ENCODE measurements around the gene CDKL5. TPM values are rescaled to one million over a fixed set of nuclear protein-coding genes. Genes with fewer than 3 reads are reported as not detected.
"Not testable (repeated sequence)": the region's sequence is repeated elsewhere in the genome, so short reads cannot be mapped to it uniquely, and the experiment has no call there.

The CDKL5 gene
- total RNA-seq, 2 donors from 2014 or later = 2.9 to 3.6 TPM

- peaks cover 8% of the 10 kb centered on the region for H3K4me1 Mint-ChIP-seq
- no peak for DNase-seq
- ATAC-seq = no peak
- no peak overlapping the region for H3K4me3 Mint-ChIP-seq
- H3K27ac Mint-ChIP-seq = no peak overlapping the region
- H3K27me3 Mint-ChIP-seq = no peaks in the 10 kb centered on the region
- no peaks in the 10 kb centered on the region for H3K9me3 ChIP-seq (ENCODE audit: control insufficient read depth, low read length, poor library complexity, severe bottlenecking)
- H3K36me3 Mint-ChIP-seq (ENCODE audit: low read depth) = no peaks in the 10 kb centered on the region
Observed at GRCh38 chrX:18428006-18428405, 2.6 kb downstream of the CDKL5 start.

- not testable (repeated sequence) for DNase-seq; H3K4me1 Mint-ChIP-seq; H3K4me3 Mint-ChIP-seq; H3K9me3 ChIP-seq (ENCODE audit: control insufficient read depth, low read length, poor library complexity, severe bottlenecking); ATAC-seq; H3K27ac Mint-ChIP-seq; H3K36me3 Mint-ChIP-seq (ENCODE audit: low read depth); H3K27me3 Mint-ChIP-seq
Observed at GRCh38 chrX:18433288-18433687, 7.9 kb downstream of the CDKL5 start.

- no peak overlapping the region for H3K4me3 Mint-ChIP-seq
Observed at GRCh38 chrX:18434896-18435295, 9.5 kb downstream of the CDKL5 start.

GRCh38 chrX:18436017-18436416, 10.6 kb downstream of the CDKL5 start:
- no peaks in the 10 kb centered on the region for H3K27me3 Mint-ChIP-seq
- H3K9me3 ChIP-seq (ENCODE audit: control insufficient read depth, low read length, poor library complexity, severe bottlenecking) = no peaks in the 10 kb centered on the region
- no peak overlapping the region for H3K27ac Mint-ChIP-seq
- H3K4me3 Mint-ChIP-seq = no peak overlapping the region
- H3K36me3 Mint-ChIP-seq (ENCODE audit: low read depth) = no peaks in the 10 kb centered on the region
- peaks cover 4% of the 10 kb centered on the region for H3K4me1 Mint-ChIP-seq
- DNase-seq = no peak
- ATAC-seq = no peak

More at GRCh38 chrX:18434896-18435295, 9.5 kb downstream of the CDKL5 start:
- H3K9me3 ChIP-seq (ENCODE audit: control insufficient read depth, low read length, poor library complexity, severe bottlenecking) = no peaks in the 10 kb centered on the region
- Mint-ChIP-seq H3K4me1 (peaks cover 4% of the 10 kb centered on the region), H3K27me3 (no peaks in the 10 kb centered on the region), H3K36me3 (ENCODE audit: low read depth) (no peaks in the 10 kb centered on the region), H3K27ac (no peak overlapping the region)
- ATAC-seq (no peak), DNase-seq (no peak)

GRCh38 chrX:18440835-18441234, 15.4 kb downstream of the CDKL5 start:
- DNase-seq (no peak), ATAC-seq (no peak)
- no peaks in the 10 kb centered on the region for H3K9me3 ChIP-seq (ENCODE audit: control insufficient read depth, low read length, poor library complexity, severe bottlenecking)
- Mint-ChIP-seq H3K27ac (no peak overlapping the region), H3K36me3 (ENCODE audit: low read depth) (peaks cover 2% of the 10 kb centered on the region), H3K27me3 (no peaks in the 10 kb centered on the region), H3K4me1 (peaks cover 6% of the 10 kb centered on the region), H3K4me3 (no peak overlapping the region)

- H3K27me3 Mint-ChIP-seq = no peaks in the 10 kb centered on the region
- peaks cover 3% of the 10 kb centered on the region for H3K4me1 Mint-ChIP-seq
- H3K4me3 Mint-ChIP-seq = no peak overlapping the region
- DNase-seq (no peak), ATAC-seq (no peak)
- peaks cover 2% of the 10 kb centered on the region for H3K36me3 Mint-ChIP-seq (ENCODE audit: low read depth)
- no peaks in the 10 kb centered on the region for H3K9me3 ChIP-seq (ENCODE audit: control insufficient read depth, low read length, poor library complexity, severe bottlenecking)
- H3K27ac Mint-ChIP-seq = no peak overlapping the region
Observed at GRCh38 chrX:18441780-18442367, 16.5 kb downstream of the CDKL5 start.

- DNase-seq = no peak
- Mint-ChIP-seq H3K27me3 (no peaks in the 10 kb centered on the region), H3K4me3 (no peak overlapping the region), H3K4me1 (peaks cover 4% of the 10 kb centered on the region), H3K27ac (no peak overlapping the region), H3K36me3 (ENCODE audit: low read depth) (peaks cover 4% of the 10 kb centered on the region)
- ATAC-seq = no peak
- no peaks in the 10 kb centered on the region for H3K9me3 ChIP-seq (ENCODE audit: control insufficient read depth, low read length, poor library complexity, severe bottlenecking)
Observed at GRCh38 chrX:18448416-18448815, 23.0 kb downstream of the CDKL5 start.

GRCh38 chrX:18449236-18449635, 23.8 kb downstream of the CDKL5 start:
- H3K36me3 Mint-ChIP-seq (ENCODE audit: low read depth) = peaks cover 4% of the 10 kb centered on the region
- H3K4me1 Mint-ChIP-seq = peaks cover 4% of the 10 kb centered on the region
- no peaks in the 10 kb centered on the region for H3K27me3 Mint-ChIP-seq
- ATAC-seq (no peak), DNase-seq (no peak)
- no peak overlapping the region for H3K4me3 Mint-ChIP-seq
- no peak overlapping the region for H3K27ac Mint-ChIP-seq
- no peaks in the 10 kb centered on the region for H3K9me3 ChIP-seq (ENCODE audit: control insufficient read depth, low read length, poor library complexity, severe bottlenecking)

- Mint-ChIP-seq H3K4me1 (peaks cover 3% of the 10 kb centered on the region), H3K4me3 (no peak overlapping the region), H3K36me3 (ENCODE audit: low read depth) (no peaks in the 10 kb centered on the region), H3K27ac (no peak overlapping the region), H3K27me3 (no peaks in the 10 kb centered on the region)
- no peak for ATAC-seq
- H3K9me3 ChIP-seq (ENCODE audit: control insufficient read depth, low read length, poor library complexity, severe bottlenecking) = no peaks in the 10 kb centered on the region
- DNase-seq = no peak
Observed at GRCh38 chrX:18455384-18455783, 30.0 kb downstream of the CDKL5 start.

GRCh38 chrX:18457000-18457399, 31.6 kb downstream of the CDKL5 start:
- ATAC-seq (no peak), DNase-seq (no peak)
- Mint-ChIP-seq H3K36me3 (ENCODE audit: low read depth) (no peaks in the 10 kb centered on the region), H3K4me1 (peaks cover 5% of the 10 kb centered on the region), H3K4me3 (no peak overlapping the region), H3K27me3 (no peaks in the 10 kb centered on the region), H3K27ac (no peak overlapping the region)
- no peaks in the 10 kb centered on the region for H3K9me3 ChIP-seq (ENCODE audit: control insufficient read depth, low read length, poor library complexity, severe bottlenecking)

- H3K4me3 Mint-ChIP-seq = no peak overlapping the region
Observed at GRCh38 chrX:18461431-18461830, 36.0 kb downstream of the CDKL5 start.

GRCh38 chrX:18464499-18464898, 39.1 kb downstream of the CDKL5 start:
- Mint-ChIP-seq H3K27me3 (no peaks in the 10 kb centered on the region), H3K27ac (no peak overlapping the region), H3K4me3 (no peak overlapping the region), H3K36me3 (ENCODE audit: low read depth) (peaks cover 3% of the 10 kb centered on the region), H3K4me1 (peaks cover 3% of the 10 kb centered on the region)
- DNase-seq (no peak), ATAC-seq (no peak)
- H3K9me3 ChIP-seq (ENCODE audit: control insufficient read depth, low read length, poor library complexity, severe bottlenecking) = no peaks in the 10 kb centered on the region

More at GRCh38 chrX:18461431-18461830, 36.0 kb downstream of the CDKL5 start:
- no peak for DNase-seq
- H3K36me3 Mint-ChIP-seq (ENCODE audit: low read depth) = no peaks in the 10 kb centered on the region
- H3K9me3 ChIP-seq (ENCODE audit: control insufficient read depth, low read length, poor library complexity, severe bottlenecking) = no peaks in the 10 kb centered on the region
- H3K27ac Mint-ChIP-seq = no peak overlapping the region
- no peak for ATAC-seq
- H3K4me1 Mint-ChIP-seq = peaks cover 5% of the 10 kb centered on the region
- H3K27me3 Mint-ChIP-seq = no peaks in the 10 kb centered on the region

GRCh38 chrX:18465051-18465450, 39.6 kb downstream of the CDKL5 start:
- Mint-ChIP-seq H3K27me3 (no peaks in the 10 kb centered on the region), H3K27ac (no peak overlapping the region), H3K4me1 (peaks cover 3% of the 10 kb centered on the region), H3K4me3 (no peak overlapping the region), H3K36me3 (ENCODE audit: low read depth) (peaks cover 3% of the 10 kb centered on the region)
- H3K9me3 ChIP-seq (ENCODE audit: control insufficient read depth, low read length, poor library complexity, severe bottlenecking) = no peaks in the 10 kb centered on the region
- DNase-seq (no peak), ATAC-seq (no peak)

GRCh38 chrX:18468599-18468998, 43.2 kb downstream of the CDKL5 start:
- Mint-ChIP-seq H3K27me3 (no peaks in the 10 kb centered on the region), H3K4me1 (no peaks in the 10 kb centered on the region), H3K4me3 (no peak overlapping the region), H3K27ac (no peak overlapping the region), H3K36me3 (ENCODE audit: low read depth) (peaks cover 3% of the 10 kb centered on the region)
- DNase-seq (no peak), ATAC-seq (no peak)
- no peaks in the 10 kb centered on the region for H3K9me3 ChIP-seq (ENCODE audit: control insufficient read depth, low read length, poor library complexity, severe bottlenecking)

Data from T-helper 17 cell (primary cell).